GM12872 (cell line): ENCODE measurements around the gene EXOSC1.

ENCODE experiments used
- TF ChIP-seq, protein P1 (sequence below): IDR thresholded peaks from 3 replicates; pipeline ENCODE4 v1.5.1; 2011; ENCODE audit warnings: low read depth, mild to moderate bottlenecking, low read length, moderate library complexity; ENCODE audit not compliant: insufficient read depth

The EXOSC1 gene

GRCh38 chr10:97456034-97456685 lies 10.4 kb upstream of the EXOSC1 start:
- TF ChIP-seq, protein P1, sequence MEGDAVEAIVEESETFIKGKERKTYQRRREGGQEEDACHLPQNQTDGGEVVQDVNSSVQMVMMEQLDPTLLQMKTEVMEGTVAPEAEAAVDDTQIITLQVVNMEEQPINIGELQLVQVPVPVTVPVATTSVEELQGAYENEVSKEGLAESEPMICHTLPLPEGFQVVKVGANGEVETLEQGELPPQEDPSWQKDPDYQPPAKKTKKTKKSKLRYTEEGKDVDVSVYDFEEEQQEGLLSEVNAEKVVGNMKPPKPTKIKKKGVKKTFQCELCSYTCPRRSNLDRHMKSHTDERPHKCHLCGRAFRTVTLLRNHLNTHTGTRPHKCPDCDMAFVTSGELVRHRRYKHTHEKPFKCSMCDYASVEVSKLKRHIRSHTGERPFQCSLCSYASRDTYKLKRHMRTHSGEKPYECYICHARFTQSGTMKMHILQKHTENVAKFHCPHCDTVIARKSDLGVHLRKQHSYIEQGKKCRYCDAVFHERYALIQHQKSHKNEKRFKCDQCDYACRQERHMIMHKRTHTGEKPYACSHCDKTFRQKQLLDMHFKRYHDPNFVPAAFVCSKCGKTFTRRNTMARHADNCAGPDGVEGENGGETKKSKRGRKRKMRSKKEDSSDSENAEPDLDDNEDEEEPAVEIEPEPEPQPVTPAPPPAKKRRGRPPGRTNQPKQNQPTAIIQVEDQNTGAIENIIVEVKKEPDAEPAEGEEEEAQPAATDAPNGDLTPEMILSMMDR: no peak

DNA sequence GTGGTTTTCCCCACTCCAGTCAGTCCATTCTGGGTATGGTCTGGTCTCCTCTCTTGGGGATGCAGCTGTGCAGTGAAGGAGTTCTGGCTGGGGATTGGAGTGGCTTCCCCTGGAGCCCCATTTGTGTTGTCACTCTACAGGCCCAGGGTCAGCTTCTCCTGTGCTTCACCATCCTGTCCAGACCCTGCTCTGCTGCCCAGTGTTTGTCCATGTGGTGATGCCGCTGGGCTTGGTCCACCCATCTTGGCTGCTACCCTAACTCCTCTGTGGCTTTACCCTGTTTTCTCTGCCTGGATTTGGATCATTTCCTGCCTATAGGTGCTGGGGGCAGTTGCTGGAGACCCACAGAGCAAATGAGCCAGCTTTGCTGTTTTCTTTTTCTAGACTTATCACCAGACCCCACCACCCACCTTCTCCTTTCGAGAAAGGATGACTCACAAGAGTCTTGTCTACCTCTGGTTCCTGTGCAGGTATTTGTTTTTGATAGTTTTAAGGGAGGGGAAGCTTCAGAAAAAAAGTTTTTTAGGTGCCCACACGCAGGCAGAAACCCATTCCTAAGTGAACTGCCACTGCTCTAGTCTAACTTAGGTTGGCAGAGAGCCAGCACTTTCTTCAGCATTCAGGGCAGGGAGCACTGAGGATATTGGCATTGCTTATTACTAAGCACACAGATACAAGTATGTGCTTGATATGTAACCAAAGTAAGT lies 8.7 kb upstream of the EXOSC1 start:
- TF ChIP-seq, protein P1: no peak

DNA sequence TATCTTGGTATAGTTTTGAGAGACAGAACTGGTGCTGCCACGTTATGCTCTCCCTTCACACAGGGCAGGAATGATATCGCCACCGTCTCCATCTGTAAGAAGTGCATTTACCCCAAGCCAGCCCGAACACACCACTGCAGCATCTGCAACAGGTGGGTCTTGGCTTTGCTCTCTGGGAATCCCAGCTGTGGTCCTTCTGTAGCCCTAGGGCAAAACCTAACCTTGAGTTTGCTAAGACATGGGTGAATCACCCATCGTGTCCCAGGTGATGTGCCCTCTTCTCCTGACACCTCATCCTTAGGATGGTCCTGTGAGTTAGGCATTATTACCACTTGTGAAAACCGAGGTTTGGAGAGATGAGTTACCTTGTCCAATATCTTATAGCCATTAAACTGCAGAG lies 6.5 kb upstream of the EXOSC1 start:
- TF ChIP-seq, protein P1: no peak

GRCh38 chr10:97451605-97452004 lies 5.8 kb upstream of the EXOSC1 start:
- TF ChIP-seq, protein P1: no peak

GRCh38 chr10:97450828-97451227 lies 5.0 kb upstream of the EXOSC1 start:
- TF ChIP-seq, protein P1: no peak

GRCh38 chr10:97445357-97445721 lies 467 bp downstream of the EXOSC1 start:
- TF ChIP-seq, protein P1: no peak

DNA sequence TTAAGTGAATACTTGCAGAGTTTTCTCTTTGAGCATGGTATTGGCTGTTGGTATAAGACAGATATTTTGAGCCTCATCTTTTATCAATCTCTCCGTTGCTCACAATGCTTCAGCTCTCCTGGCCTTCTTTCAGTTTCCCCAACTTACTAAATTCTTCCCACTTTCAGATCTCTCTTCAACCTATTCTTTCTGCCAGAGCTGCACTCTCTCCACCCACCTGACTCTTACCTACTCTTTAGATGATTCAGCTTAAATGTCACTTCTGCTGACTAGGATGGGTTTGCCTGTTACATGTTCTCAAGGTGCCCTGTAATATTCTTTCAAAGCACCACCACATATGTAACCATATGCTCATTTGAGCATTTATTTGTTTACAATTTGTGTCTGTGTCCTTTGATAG lies 1.6 kb downstream of the EXOSC1 start:
- TF ChIP-seq, protein P1: no peak
